ENCODE measurements around the gene LILRA6. TPM values are rescaled to one million over a fixed set of nuclear protein-coding genes. Genes with fewer than 3 reads are reported as not detected.

Gene LILRA6
- total and polyA plus RNA-seq, 2 of the 8 experiments (the other 6 are each of a cell fraction or from before 2014, with no cell fraction given): not detected

GRCh38 chr19:54262470-54262869 is 19.9 kb upstream of the LILRA6 start:
- no peak for DNase-seq (ENCODE audit: low read depth in 1 of 2, low spot score in 2 of 2)
- H3K36me3 ChIP-seq (ENCODE audit: control insufficient read depth in 2 of 4, insufficient read depth in 4 of 4, low read length in 3 of 4): no peaks in the 10 kb centered on the region
- no peak overlapping the region for H2BK20ac ChIP-seq (ENCODE audit: low read length)
- no peak overlapping the region for H3K9ac ChIP-seq (replicated peaks in 1 of 4; ENCODE audit: extremely low read depth in 1 of 4, low read depth in 3 of 4, low read length in 3 of 4)
- H3K79me2 ChIP-seq (ENCODE audit: control insufficient read depth in 1 of 2, insufficient read depth in 2 of 2, low read length in 2 of 2): no peaks in the 10 kb centered on the region
- H3K9me3 ChIP-seq (ENCODE audit: insufficient read depth in 2 of 2, low read depth in 1 of 2, low read length in 1 of 2): no peaks in the 10 kb centered on the region
- no peak overlapping the region for H2BK5ac ChIP-seq (ENCODE audit: low read depth, low read length)
- H3K23ac ChIP-seq (ENCODE audit: insufficient read length): no peak overlapping the region
- no peak overlapping the region for H3K56ac ChIP-seq (replicated peaks; ENCODE audit: insufficient read length, low read depth, low read length)
- peaks cover 0 to 2% (median 0%) of the 10 kb centered on the region in 4 experiments; a peak in 2 of 7 replicates for H3K4me1 ChIP-seq (replicated peaks in 1 of 4; ENCODE audit: control insufficient read depth in 3 of 4, insufficient read depth in 4 of 4, low read length in 3 of 4)
- no peak for TF ChIP-seq SAP30 (IDR thresholded peaks at IDR 0.05; ENCODE audit: insufficient read depth, insufficient replicate concordance, low read length)
- no peak for TF ChIP-seq SP2 (IDR thresholded peaks at IDR 0.05; ENCODE audit: low read length)
- no peak for TF ChIP-seq GTF2F1 (IDR thresholded peaks at IDR 0.05; ENCODE audit: borderline replicate concordance, low read depth, low read length)
- no peak for TF ChIP-seq BRCA1 (IDR thresholded peaks at IDR 0.05; ENCODE audit: low read depth, low read length)
- no peak for TF ChIP-seq SUZ12 (IDR thresholded peaks at IDR 0.05; ENCODE audit: low read length)
- no peak for TF ChIP-seq TEAD4 (IDR thresholded peaks at IDR 0.05; ENCODE audit: low read depth, low read length)
- TF ChIP-seq TBP (IDR thresholded peaks at IDR 0.05; ENCODE audit: low read depth, low read length): no peak
- no peak for TF ChIP-seq NRF1 (IDR thresholded peaks at IDR 0.05; ENCODE audit: low read depth, low read length)
- no peak for TF ChIP-seq GABPA (IDR thresholded peaks at IDR 0.05; ENCODE audit: borderline replicate concordance, insufficient read depth, low read length)
- TF ChIP-seq CBX5 (IDR thresholded peaks at IDR 0.05; ENCODE audit: low read depth, low read length): no peak
- no peak overlapping the region for H3K4ac ChIP-seq (replicated peaks; ENCODE audit: insufficient read length, low read depth, low read length)
- H3K27me3 ChIP-seq (replicated peaks in 1 of 4; ENCODE audit: control insufficient read depth in 3 of 4, extremely low read depth in 1 of 4, insufficient read depth in 3 of 4, low read length in 3 of 4): no peaks in the 10 kb centered on the region; a peak in 1 of 7 replicates
- H2AFZ ChIP-seq (ENCODE audit: low read length): no peak overlapping the region
- WGBS, 2 experiments (ENCODE audit: extremely low coverage in 1 of 2, insufficient coverage in 1 of 2, insufficient read length in 1 of 2, insufficient replicate concordance in 2 of 2, low coverage in 1 of 2, low lambda C conversion rate in 2 of 2, missing lambda C conversion rate in 1 of 2): 92% methylated on average over 2 of the region's 2 CpGs; no CpG with 5 or more reads in 1 of the 2 experiments
- no peak overlapping the region for H2BK12ac ChIP-seq (ENCODE audit: low read depth, low read length)
- no peak overlapping the region for H3K4me2 ChIP-seq (ENCODE audit: insufficient read depth in 1 of 2, low read depth in 2 of 2, low read length in 2 of 2)
- no peak overlapping the region for H3K27ac ChIP-seq (ENCODE audit: low read depth, low read length)
- H3K23me2 ChIP-seq (ENCODE audit: low read depth, low read length): no peaks in the 10 kb centered on the region
- POLR2A ChIA-PET (ENCODE audit: partially characterized antibody): interaction anchor here (0.8 to 1.0 kb wide), 2 partner anchors 57 to 62 kb away, joined by 4 to 5 read pairs; partner anchors contain the start of gene RPS9
- H3K79me1 ChIP-seq (ENCODE audit: low read depth, low read length): no peaks in the 10 kb centered on the region
- H4K8ac ChIP-seq (ENCODE audit: extremely low read depth, insufficient read depth, low read length): no peak overlapping the region
- no peak overlapping the region for H4K5ac ChIP-seq (ENCODE audit: insufficient read length, low read depth, low read length)
- no peak overlapping the region for H2BK15ac ChIP-seq (ENCODE audit: low read length)
- H3K18ac ChIP-seq (ENCODE audit: extremely low read depth, low read length): no peak overlapping the region
- CTCF ChIA-PET (ENCODE audit: partially characterized antibody): interaction anchor here (1.2 kb wide), 1 partner anchor 58 kb away, joined by 3 read pairs; no protein-coding TSS in a partner anchor
- FAIRE-seq: no peak
- H4K20me1 ChIP-seq (replicated peaks in 1 of 2; ENCODE audit: control insufficient read depth in 1 of 2, insufficient read depth in 2 of 2, low read length in 2 of 2): no peaks in the 10 kb centered on the region
- no peak overlapping the region for H3K4me3 ChIP-seq (ENCODE audit: extremely low read depth in 1 of 4, insufficient read depth in 2 of 4, low read depth in 3 of 4, low read length in 4 of 4)
- no peak overlapping the region for H3K14ac ChIP-seq (ENCODE audit: insufficient read length)
- H2AK5ac ChIP-seq (ENCODE audit: low read depth, low read length): no peak overlapping the region
- H4K91ac ChIP-seq (replicated peaks; ENCODE audit: insufficient read length, low read length): no peak overlapping the region
- no peak overlapping the region for H2BK120ac ChIP-seq (replicated peaks; ENCODE audit: low read depth, low read length)
